MCF 10A (cell line): Measurements from ENCODE around the gene SLC51B. TPM values are rescaled to one million over a fixed set of nuclear protein-coding genes. Genes with fewer than 3 reads are reported as not detected.

ENCODE experiments used
- BruUV-seq: library from RNA; stranded (reverse); fragments of 400-500 nt; replicated peaks from 2 replicates; lab custom pipeline; 2021; lab: Mats Ljungman, UMichigan
- CTCF ChIA-PET: fragments of 300-600 bp; sonication (Branson Sonifier 250); formaldehyde crosslinking; extraction: SDS; loops from one replicate; lab custom pipeline; 2021; ENCODE audit warnings: antibody characterized with exemption, inconsistent platforms; lab: Yijun Ruan, JAX
- POLR2A ChIA-PET: fragments of 300-600, 350-650 bp; sonication (Branson Sonifier 250); formaldehyde crosslinking; extraction: SDS; loops from one replicate; lab custom pipeline; 2020; ENCODE audit warnings: antibody characterized with exemption, inconsistent platforms; lab: Yijun Ruan, JAX
- DNase-seq: peaks from one replicate; pipeline ENCODE4 v3.0.0-alpha.2; 2018; ENCODE audit not compliant: unreplicated experiment
- H3K27ac Mint-ChIP-seq: one replicate; pipeline ENCODE4 v1.8.0; 2022; ENCODE audit warnings: mild to moderate bottlenecking, low read depth, mixed read lengths; ENCODE audit not compliant: unreplicated experiment
- H3K27me3 Mint-ChIP-seq: one replicate; pipeline ENCODE4 v1.8.0; 2022; ENCODE audit warnings: mixed read lengths; ENCODE audit not compliant: insufficient read depth, unreplicated experiment
- H3K36me3 Mint-ChIP-seq: one replicate; pipeline ENCODE4 v1.8.0; 2022; ENCODE audit warnings: mild to moderate bottlenecking, moderate library complexity, mixed read lengths; ENCODE audit not compliant: insufficient read depth, unreplicated experiment
- H3K4me1 Mint-ChIP-seq: one replicate; pipeline ENCODE4 v1.8.0; 2022; ENCODE audit warnings: mixed read lengths; ENCODE audit not compliant: insufficient read depth, unreplicated experiment
- H3K4me3 Mint-ChIP-seq: one replicate; pipeline ENCODE4 v1.8.0; 2022; ENCODE audit warnings: mild to moderate bottlenecking, moderate library complexity, mixed read lengths; ENCODE audit not compliant: unreplicated experiment
- H3K9me3 Mint-ChIP-seq: one replicate; pipeline ENCODE4 v1.8.0; 2022; ENCODE audit warnings: mixed read lengths; ENCODE audit not compliant: unreplicated experiment
- intact Hi-C: fragments of 100-400 bp; cut with micrococcal nuclease; formaldehyde crosslinking; loops from 2 replicates; pipeline ENCODE4 v1.14.1; 2022
- total RNA-seq: library from RNA; stranded (reverse); gene quantifications from 2 replicates; pipeline ENCODE4 v1.2.3, GENCODE V29; 2022
- TF ChIP-seq, protein P1 (sequence below): fragments of 200-600 bp; IDR thresholded peaks from one replicate; pipeline ENCODE4 v1.8.0; 2022; ENCODE audit warnings: antibody characterized with exemption, mild to moderate bottlenecking; ENCODE audit not compliant: unreplicated experiment

Gene SLC51B
- total RNA-seq, 1 experiment from 2014 or later, result not detected

DNA sequence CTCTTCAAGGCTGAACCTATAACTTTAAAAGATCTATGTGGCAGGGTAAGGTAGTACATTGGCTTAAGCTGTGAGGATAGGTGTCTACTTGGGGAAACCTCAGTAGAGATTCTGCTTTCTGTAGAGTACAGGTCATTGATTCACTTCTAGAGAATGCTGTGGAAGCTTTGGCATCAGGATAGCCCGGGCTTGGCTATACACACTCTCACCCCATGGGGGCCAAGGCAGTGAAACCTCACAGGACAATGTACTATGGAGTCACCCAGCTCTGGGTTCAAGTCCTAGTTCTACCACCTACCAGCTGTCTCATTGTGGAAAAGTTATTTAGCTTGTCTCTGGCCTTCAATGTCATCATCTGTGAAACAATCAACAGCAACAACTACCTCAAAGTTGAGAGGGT lies 24.8 kb upstream of the SLC51B start:
- H3K27me3 Mint-ChIP-seq, result no peaks in the 10 kb centered on the region

GRCh38 chr15:65021488-65021887 lies 23.7 kb upstream of the SLC51B start:
- Mint-ChIP-seq H3K4me3 (no peak overlapping the region), H3K4me1 (peaks cover 17% of the 10 kb centered on the region), H3K27ac (no peak overlapping the region), H3K36me3 (peaks cover 77% of the 10 kb centered on the region), H3K27me3 (no peaks in the 10 kb centered on the region), H3K9me3 (no peaks in the 10 kb centered on the region)
- intact Hi-C loops, result no loop called here
- no TSS peak for BruUV-seq
- POLR2A ChIA-PET, result no interaction called here
- TF ChIP-seq, protein P1, sequence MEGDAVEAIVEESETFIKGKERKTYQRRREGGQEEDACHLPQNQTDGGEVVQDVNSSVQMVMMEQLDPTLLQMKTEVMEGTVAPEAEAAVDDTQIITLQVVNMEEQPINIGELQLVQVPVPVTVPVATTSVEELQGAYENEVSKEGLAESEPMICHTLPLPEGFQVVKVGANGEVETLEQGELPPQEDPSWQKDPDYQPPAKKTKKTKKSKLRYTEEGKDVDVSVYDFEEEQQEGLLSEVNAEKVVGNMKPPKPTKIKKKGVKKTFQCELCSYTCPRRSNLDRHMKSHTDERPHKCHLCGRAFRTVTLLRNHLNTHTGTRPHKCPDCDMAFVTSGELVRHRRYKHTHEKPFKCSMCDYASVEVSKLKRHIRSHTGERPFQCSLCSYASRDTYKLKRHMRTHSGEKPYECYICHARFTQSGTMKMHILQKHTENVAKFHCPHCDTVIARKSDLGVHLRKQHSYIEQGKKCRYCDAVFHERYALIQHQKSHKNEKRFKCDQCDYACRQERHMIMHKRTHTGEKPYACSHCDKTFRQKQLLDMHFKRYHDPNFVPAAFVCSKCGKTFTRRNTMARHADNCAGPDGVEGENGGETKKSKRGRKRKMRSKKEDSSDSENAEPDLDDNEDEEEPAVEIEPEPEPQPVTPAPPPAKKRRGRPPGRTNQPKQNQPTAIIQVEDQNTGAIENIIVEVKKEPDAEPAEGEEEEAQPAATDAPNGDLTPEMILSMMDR, result no peak
- no peak for DNase-seq
- CTCF ChIA-PET, result no interaction called here

More for the DNA sequence above, 24.8 kb upstream of the SLC51B start:
- TF ChIP-seq, protein P1, result no peak
- peaks cover 80% of the 10 kb centered on the region for H3K36me3 Mint-ChIP-seq
- H3K4me1 Mint-ChIP-seq, result peaks cover 10% of the 10 kb centered on the region
- no peak overlapping the region for H3K27ac Mint-ChIP-seq
- intact Hi-C loops, result no loop called here
- no peak overlapping the region for H3K4me3 Mint-ChIP-seq
- BruUV-seq, result no TSS peak
- ChIA-PET POLR2A (interaction anchor here (0.6 to 1.5 kb wide), 3 partner anchors 9 to 169 kb away, joined by 3 to 4 read pairs (median 3); no protein-coding TSS in a partner anchor), CTCF (interaction anchor here (1.3 kb wide), 1 partner anchor 35 kb away, joined by 3 read pairs; no protein-coding TSS in a partner anchor)
- DNase-seq, result no peak
- H3K9me3 Mint-ChIP-seq, result no peaks in the 10 kb centered on the region

GRCh38 chr15:65026756-65027155 lies 18.4 kb upstream of the SLC51B start:
- Mint-ChIP-seq H3K4me3 (no peak overlapping the region), H3K27ac (no peak overlapping the region), H3K9me3 (no peaks in the 10 kb centered on the region), H3K27me3 (no peaks in the 10 kb centered on the region), H3K36me3 (peaks cover 32% of the 10 kb centered on the region), H3K4me1 (peaks cover 27% of the 10 kb centered on the region)
- CTCF ChIA-PET, result interaction anchor here (0.5 kb wide), 1 partner anchor 20 kb away, joined by 3 read pairs; no protein-coding TSS in a partner anchor
- POLR2A ChIA-PET, result interaction anchor here (1.3 to 3.2 kb wide), 2 partner anchors 14 to 37 kb away, joined by 3 to 12 read pairs; partner anchors contain the start of gene SPG21
- DNase-seq, result no peak
- no TSS peak for BruUV-seq
- intact Hi-C loops, result no loop called here
- TF ChIP-seq, protein P1, result no peak

GRCh38 chr15:65027593-65027992 lies 17.6 kb upstream of the SLC51B start:
- no peaks in the 10 kb centered on the region for H3K27me3 Mint-ChIP-seq
- intact Hi-C loops, result no loop called here

More at GRCh38 chr15:65027593-65027992, 17.6 kb upstream of the SLC51B start:
- DNase-seq, result no peak
- Mint-ChIP-seq H3K27ac (no peak overlapping the region), H3K4me1 (peaks cover 27% of the 10 kb centered on the region), H3K4me3 (peak overlapping the region; percentile 73), H3K36me3 (peaks cover 32% of the 10 kb centered on the region), H3K9me3 (no peaks in the 10 kb centered on the region)
- CTCF ChIA-PET, result no interaction called here
- BruUV-seq, result no TSS peak
- POLR2A ChIA-PET, result interaction anchor here (0.9 to 3.2 kb wide), 3 partner anchors 11 to 38 kb away, joined by 3 to 12 read pairs (median 3); partner anchors contain the start of gene SPG21
- TF ChIP-seq, protein P1, result no peak
